ENCODE data around the gene ABCB4.

GRCh38 chr7:87416682-87417587 is 58.5 kb downstream of the ABCB4 start:
- TF ChIP-seq POLR2A (IDR thresholded peaks at IDR 0.05) (no peak), CTCF (IDR thresholded peaks at IDR 0.05) (peak; percentile 39 to 93 (median 82))
